OCI-LY3 (cell line): ENCODE results near the gene TMEM212.

ENCODE experiments used
- EZH2phosphoT487 ChIP-seq: fragments of 200-600 bp; shearing (Covaris generic); IDR thresholded peaks from 2 replicates; pipeline ENCODE4 v1.6.1; 2018; ENCODE audit warnings: antibody characterized with exemption, mixed run types, low read depth
- TF ChIP-seq, protein P1 (sequence below): fragments of 200-600, 300-600 bp; sonication (generic); IDR thresholded peaks from 2 replicates; pipeline ENCODE4 v1.5.1; 2014; ENCODE audit warnings: antibody characterized with exemption, low read length, low read depth

DNA sequence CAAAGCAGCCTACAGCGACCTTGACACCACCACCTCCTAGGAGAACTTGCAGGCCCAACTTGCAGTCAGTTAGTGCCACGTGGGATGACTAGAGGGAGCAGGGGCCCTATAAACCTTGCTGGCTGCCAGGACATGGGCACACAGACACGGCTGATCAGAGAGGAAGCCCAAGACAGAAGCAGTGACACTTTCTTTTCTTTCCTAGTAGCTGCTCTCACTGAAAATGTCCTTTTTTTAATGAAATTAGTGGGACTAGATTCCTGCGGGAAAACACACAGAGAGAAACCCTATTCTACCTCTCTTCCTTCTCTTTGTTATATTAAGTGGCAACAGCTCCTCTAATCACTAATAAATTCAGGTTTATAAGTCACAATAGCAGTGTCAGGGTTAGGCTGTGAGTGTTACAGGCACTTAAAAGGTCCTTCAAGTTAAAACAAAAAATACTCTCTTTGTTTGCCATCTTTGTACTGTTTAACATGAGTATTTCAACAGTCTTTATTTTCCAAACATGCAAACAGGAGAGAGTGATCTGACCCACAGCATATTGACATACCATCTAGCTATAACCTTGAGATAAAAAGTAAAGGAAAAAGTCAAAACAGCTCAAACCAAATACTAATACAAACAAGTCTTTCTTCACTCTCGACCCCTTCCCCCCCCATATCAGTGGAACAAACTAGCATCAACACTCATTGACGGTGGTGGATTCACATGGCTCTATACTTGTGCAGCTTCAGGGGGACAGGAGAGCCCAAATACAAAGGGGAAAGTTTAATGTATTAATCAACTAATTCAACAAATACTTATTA is 2.1 kb upstream of the TMEM212 start:
- TF ChIP-seq, protein P1, sequence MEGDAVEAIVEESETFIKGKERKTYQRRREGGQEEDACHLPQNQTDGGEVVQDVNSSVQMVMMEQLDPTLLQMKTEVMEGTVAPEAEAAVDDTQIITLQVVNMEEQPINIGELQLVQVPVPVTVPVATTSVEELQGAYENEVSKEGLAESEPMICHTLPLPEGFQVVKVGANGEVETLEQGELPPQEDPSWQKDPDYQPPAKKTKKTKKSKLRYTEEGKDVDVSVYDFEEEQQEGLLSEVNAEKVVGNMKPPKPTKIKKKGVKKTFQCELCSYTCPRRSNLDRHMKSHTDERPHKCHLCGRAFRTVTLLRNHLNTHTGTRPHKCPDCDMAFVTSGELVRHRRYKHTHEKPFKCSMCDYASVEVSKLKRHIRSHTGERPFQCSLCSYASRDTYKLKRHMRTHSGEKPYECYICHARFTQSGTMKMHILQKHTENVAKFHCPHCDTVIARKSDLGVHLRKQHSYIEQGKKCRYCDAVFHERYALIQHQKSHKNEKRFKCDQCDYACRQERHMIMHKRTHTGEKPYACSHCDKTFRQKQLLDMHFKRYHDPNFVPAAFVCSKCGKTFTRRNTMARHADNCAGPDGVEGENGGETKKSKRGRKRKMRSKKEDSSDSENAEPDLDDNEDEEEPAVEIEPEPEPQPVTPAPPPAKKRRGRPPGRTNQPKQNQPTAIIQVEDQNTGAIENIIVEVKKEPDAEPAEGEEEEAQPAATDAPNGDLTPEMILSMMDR = no peak
- TF ChIP-seq EZH2phosphoT487 = no peak
